GM06990 (cell line): ENCODE measurements around the gene USP12.
A peak's percentile ranks its signal among the peaks of the same experiment; 100 is the strongest.

Experiments
- DNase-seq: peaks from one replicate; pipeline ENCODE4 v3.0.0-alpha.2; 2011; ENCODE audit not compliant: insufficient read length; ENCODE audit errors: extremely low read depth
- H3K27me3 ChIP-seq: replicated peaks from 2 replicates; pipeline ENCODE4 v1.6.0; 2011; ENCODE audit warnings: low read length; ENCODE audit not compliant: control insufficient read depth, insufficient read depth
- H3K36me3 ChIP-seq: 2 replicates; pipeline ENCODE4 v1.5.1; 2011; ENCODE audit warnings: low read length; ENCODE audit not compliant: control insufficient read depth, insufficient read depth
- H3K4me3 ChIP-seq: replicated peaks from 2 replicates; pipeline ENCODE4 v1.5.1; 2011; ENCODE audit warnings: low read depth, mild to moderate bottlenecking, control low read depth, low read length
- CTCF ChIP-seq: IDR thresholded peaks from 2 replicates; pipeline ENCODE4 v1.5.1; 2011; ENCODE audit warnings: low read length, control low read depth, mild to moderate bottlenecking, inconsistent platforms; ENCODE audit not compliant: insufficient read depth, poor library complexity, severe bottlenecking

USP12 gene

GRCh38 chr13:27158335-27158734 is 13.3 kb downstream of the USP12 start:
- no peak for TF ChIP-seq CTCF
- no peaks in the 10 kb centered on the region for H3K36me3 ChIP-seq

GRCh38 chr13:27151798-27152599 is 19.6 kb downstream of the USP12 start:
- Histone ChIP-seq H3K36me3 (no peaks in the 10 kb centered on the region), H3K27me3 (no peaks in the 10 kb centered on the region), H3K4me3 (no peak overlapping the region)
- no peak for DNase-seq
- no peak for TF ChIP-seq CTCF

More at GRCh38 chr13:27158335-27158734, 13.3 kb downstream of the USP12 start:
- H3K27me3 ChIP-seq: no peaks in the 10 kb centered on the region
- no peak overlapping the region for H3K4me3 ChIP-seq
- no peak for DNase-seq

- no peak for DNase-seq
- no peak overlapping the region for H3K4me3 ChIP-seq
- TF ChIP-seq CTCF: no peak
- H3K36me3 ChIP-seq: no peaks in the 10 kb centered on the region
- H3K27me3 ChIP-seq: no peaks in the 10 kb centered on the region
Measured at GRCh38 chr13:27149702-27150101, 21.9 kb downstream of the USP12 start.

- TF ChIP-seq CTCF: no peak
- no peaks in the 10 kb centered on the region for H3K36me3 ChIP-seq
- no peak for DNase-seq
- no peaks in the 10 kb centered on the region for H3K27me3 ChIP-seq
- H3K4me3 ChIP-seq: no peak overlapping the region
Measured at GRCh38 chr13:27148900-27149299, 22.7 kb downstream of the USP12 start.

- no peak for TF ChIP-seq CTCF
- DNase-seq: peak; percentile 79
- Histone ChIP-seq H3K27me3 (no peaks in the 10 kb centered on the region), H3K4me3 (no peak overlapping the region; the same call in 1 of the 2 replicates), H3K36me3 (no peaks in the 10 kb centered on the region)
Measured at GRCh38 chr13:27147530-27148170, 24.0 kb downstream of the USP12 start.
